Neutrophil (primary cell): ENCODE measurements around the gene ETFA.

ENCODE experiments used
- H3K27ac ChIP-seq: fragments of 200-600 bp; sonication (generic); 2 replicates; pipeline ENCODE4 v1.5.1; 2016; ENCODE audit warnings: mild to moderate bottlenecking, moderate library complexity
- H3K27me3 ChIP-seq: fragments of 200-600 bp; sonication (generic); 2 replicates; pipeline ENCODE4 v1.6.0; 2016; ENCODE audit warnings: mild to moderate bottlenecking
- H3K36me3 ChIP-seq: fragments of 200-600 bp; sonication (generic); 2 replicates; pipeline ENCODE4 v1.5.1; 2017
- H3K4me1 ChIP-seq, 2 experiments: fragments of 200-600 bp in 1 of 2; sonication (generic) in 1 of 2; 1 replicate in 1 of 2; 2 replicates in 1 of 2; pipeline versions ENCODE4 v1.5.1 to v1.6.1; 2013 to 2016; ENCODE audit warnings: low read depth in 1 of 2, low read length in 1 of 2, mild to moderate bottlenecking in 1 of 2, moderate library complexity in 1 of 2; ENCODE audit not compliant: control insufficient read depth in 1 of 2, insufficient read depth in 1 of 2
- H3K4me3 ChIP-seq, 2 experiments: fragments of 200-600 bp in 1 of 2; sonication (generic) in 1 of 2; 1 replicate in 1 of 2; 2 replicates in 1 of 2; pipeline ENCODE4 v1.5.1; 2013 to 2016; ENCODE audit warnings: low read depth in 1 of 2, low read length in 1 of 2, mild to moderate bottlenecking in 1 of 2, moderate library complexity in 1 of 2
- H3K9me3 ChIP-seq: fragments of 200-600 bp; sonication (generic); 2 replicates; pipeline ENCODE4 v1.5.1; 2016
- CTCF ChIP-seq: fragments of 200-600 bp; sonication (generic); IDR thresholded peaks from 2 replicates; pipeline ENCODE4 v1.5.1; 2016; ENCODE audit warnings: antibody characterized with exemption

ETFA gene

DNA sequence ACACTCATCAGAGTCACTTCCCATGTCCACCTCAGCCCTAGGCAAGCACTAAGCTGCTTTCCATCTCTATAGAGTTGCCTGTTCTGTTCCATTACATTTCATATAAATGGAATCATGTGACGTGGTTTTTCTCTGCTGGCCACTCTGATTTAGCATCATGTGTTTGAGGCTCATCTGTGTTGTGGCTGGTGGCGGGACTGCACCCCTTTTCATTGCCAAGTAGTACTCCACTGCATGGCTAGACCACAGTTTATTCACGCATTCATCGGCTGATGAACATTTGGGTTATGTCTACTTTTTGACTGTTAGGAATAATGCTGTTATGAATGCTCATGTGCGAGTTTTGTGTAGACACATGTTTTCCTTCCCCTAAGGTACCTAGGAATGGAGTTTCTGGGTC, 136.6 kb downstream of the ETFA start:
- no peaks in the 10 kb centered on the region for H3K36me3 ChIP-seq
- peaks cover 21% of the 10 kb centered on the region for H3K27me3 ChIP-seq
- H3K27ac ChIP-seq, result no peak overlapping the region
- no peak for TF ChIP-seq CTCF
- H3K4me1 ChIP-seq, result no peaks in the 10 kb centered on the region
- no peaks in the 10 kb centered on the region for H3K9me3 ChIP-seq
- H3K4me3 ChIP-seq, result no peak overlapping the region

GRCh38 chr15:76173317-76173834, 137.9 kb downstream of the ETFA start:
- TF ChIP-seq CTCF, result no peak
- Histone ChIP-seq H3K4me3 (no peak overlapping the region), H3K27ac (no peak overlapping the region), H3K27me3 (peaks cover 15% of the 10 kb centered on the region), H3K4me1 (no peaks in the 10 kb centered on the region), H3K36me3 (no peaks in the 10 kb centered on the region), H3K9me3 (no peaks in the 10 kb centered on the region)

DNA sequence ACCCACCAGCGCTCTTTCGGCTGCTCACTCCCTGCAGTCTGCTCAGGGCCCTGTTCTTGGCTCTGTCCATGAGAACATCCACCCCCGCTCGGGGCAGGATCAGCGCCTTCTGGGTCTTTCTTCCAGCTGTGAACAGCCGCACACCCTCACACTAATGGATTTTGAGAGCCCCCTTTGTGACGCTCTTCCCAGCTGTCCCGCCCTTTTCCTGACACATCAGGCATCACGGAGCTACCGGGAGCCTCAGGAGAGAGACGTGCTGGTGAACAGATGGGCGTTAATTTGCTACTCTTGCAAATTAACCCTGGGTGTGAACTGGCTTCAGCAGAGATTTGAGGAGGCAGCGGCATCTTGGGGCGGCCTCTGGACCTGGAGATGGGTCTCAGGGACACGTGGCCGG, 138.5 kb downstream of the ETFA start:
- Histone ChIP-seq H3K4me1 (no peaks in the 10 kb centered on the region), H3K9me3 (no peaks in the 10 kb centered on the region), H3K27me3 (peaks cover 9% of the 10 kb centered on the region), H3K4me3 (no peak overlapping the region), H3K36me3 (no peaks in the 10 kb centered on the region), H3K27ac (no peak overlapping the region)
- no peak for TF ChIP-seq CTCF

DNA sequence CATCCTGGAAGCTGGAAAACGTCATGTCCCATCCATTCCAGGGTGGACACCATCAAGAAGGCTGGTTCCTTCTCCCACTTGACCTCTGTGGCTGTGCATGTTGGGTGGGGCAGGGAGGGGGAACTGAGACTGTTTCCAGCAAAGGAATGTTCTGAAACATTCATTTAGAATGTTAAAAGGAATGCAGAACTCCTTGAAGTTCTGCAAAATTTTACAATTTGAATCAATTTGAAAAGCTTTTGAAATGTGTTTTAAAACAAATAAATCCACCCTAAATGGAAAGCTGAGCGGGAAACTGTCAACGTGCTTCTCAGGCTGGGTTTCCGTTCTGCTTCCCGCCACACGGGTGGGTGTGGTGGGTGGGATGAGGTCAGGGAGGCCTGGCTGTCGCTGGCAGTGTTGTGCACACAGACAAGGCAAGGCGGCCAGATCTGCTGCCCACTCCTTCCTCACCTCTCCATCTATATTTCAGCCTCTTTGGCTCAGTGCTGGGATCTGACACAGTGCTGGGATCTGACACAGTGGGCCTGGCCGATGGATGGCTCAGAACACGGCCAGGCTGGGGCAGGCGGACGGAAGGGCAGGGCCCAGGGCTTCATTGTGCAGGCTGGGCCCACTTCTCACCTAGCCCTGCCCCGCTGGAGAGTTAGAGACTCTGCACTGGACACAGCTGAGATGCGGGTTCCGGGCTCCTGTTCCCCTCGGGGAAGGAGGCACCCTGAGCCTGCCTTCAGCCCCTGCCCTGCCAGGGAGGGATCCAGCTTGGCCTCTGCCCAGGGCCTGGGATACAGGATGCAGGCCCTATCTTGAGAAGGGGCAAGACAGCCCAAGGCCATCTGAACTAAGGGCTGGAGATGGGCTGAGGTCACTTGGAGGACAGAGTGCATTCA, 141.1 kb downstream of the ETFA start:
- no peaks in the 10 kb centered on the region for H3K27me3 ChIP-seq

GRCh38 chr15:76169018-76169417, 142.3 kb downstream of the ETFA start:
- Histone ChIP-seq H3K9me3 (no peaks in the 10 kb centered on the region), H3K27ac (no peak overlapping the region), H3K27me3 (no peaks in the 10 kb centered on the region), H3K4me1 (no peaks in the 10 kb centered on the region), H3K36me3 (no peaks in the 10 kb centered on the region), H3K4me3 (no peak overlapping the region)
- no peak for TF ChIP-seq CTCF

More for the DNA sequence above, 141.1 kb downstream of the ETFA start:
- no peak overlapping the region for H3K27ac ChIP-seq
- no peak overlapping the region for H3K4me3 ChIP-seq
- H3K9me3 ChIP-seq, result no peaks in the 10 kb centered on the region
- H3K36me3 ChIP-seq, result no peaks in the 10 kb centered on the region
- TF ChIP-seq CTCF, result no peak
- no peaks in the 10 kb centered on the region for H3K4me1 ChIP-seq
